ENCODE measurements around the gene RPL32.

DNA sequence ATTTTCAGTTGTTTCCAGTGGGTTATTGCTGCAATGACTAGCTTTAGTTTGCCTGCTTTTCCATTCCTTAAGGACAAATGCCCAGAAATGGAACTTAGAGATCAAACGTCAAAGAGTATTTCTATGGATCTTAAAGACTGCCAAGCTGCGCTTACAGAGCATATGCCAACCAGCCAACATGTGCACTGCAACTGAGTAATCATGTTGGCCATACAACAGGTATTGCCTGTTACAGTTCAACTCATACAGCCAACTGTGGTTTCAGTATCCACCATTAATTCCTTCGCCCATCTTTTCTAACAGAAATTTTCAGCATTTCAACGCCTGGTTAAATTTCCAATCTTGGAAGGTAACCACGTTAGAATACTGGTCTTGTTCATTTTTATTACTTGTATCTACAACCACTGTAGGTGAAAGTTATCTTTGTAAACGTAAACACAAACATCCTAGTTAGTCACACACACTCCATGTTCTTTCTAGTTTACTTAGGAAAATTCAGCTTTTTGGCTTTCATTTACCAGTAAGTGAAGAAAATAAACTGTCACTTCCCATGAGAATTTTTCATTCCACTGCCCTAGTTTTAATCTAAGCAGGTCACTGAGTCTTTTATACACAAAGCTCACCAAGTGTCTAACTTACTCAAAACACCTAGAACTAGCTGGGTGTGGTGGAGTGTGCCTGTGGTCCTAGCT is 3.9 kb downstream of the RPL32 start:
- no peak for TF ChIP-seq ZSCAN23 (tag by site-specific recombination; IDR thresholded peaks at IDR 0.05)
- TF ChIP-seq, protein P1, sequence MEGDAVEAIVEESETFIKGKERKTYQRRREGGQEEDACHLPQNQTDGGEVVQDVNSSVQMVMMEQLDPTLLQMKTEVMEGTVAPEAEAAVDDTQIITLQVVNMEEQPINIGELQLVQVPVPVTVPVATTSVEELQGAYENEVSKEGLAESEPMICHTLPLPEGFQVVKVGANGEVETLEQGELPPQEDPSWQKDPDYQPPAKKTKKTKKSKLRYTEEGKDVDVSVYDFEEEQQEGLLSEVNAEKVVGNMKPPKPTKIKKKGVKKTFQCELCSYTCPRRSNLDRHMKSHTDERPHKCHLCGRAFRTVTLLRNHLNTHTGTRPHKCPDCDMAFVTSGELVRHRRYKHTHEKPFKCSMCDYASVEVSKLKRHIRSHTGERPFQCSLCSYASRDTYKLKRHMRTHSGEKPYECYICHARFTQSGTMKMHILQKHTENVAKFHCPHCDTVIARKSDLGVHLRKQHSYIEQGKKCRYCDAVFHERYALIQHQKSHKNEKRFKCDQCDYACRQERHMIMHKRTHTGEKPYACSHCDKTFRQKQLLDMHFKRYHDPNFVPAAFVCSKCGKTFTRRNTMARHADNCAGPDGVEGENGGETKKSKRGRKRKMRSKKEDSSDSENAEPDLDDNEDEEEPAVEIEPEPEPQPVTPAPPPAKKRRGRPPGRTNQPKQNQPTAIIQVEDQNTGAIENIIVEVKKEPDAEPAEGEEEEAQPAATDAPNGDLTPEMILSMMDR (tag by site-specific recombination; IDR thresholded peaks at IDR 0.05), result no peak
- TF ChIP-seq GLI4 (tag by site-specific recombination; IDR thresholded peaks at IDR 0.05), result no peak
- no peak for TF ChIP-seq ZNF248 (tag by site-specific recombination; IDR thresholded peaks at IDR 0.05)
